ENCODE results near the gene NAA16. TPM values are rescaled to one million over a fixed set of nuclear protein-coding genes. Genes with fewer than 3 reads are reported as not detected.

Gene NAA16
- total RNA-seq, 1 donor from 2014 or later: 51.9 TPM

- H3K27ac Mint-ChIP-seq (ENCODE audit: unreplicated experiment): no peak overlapping the region
- H3K4me3 Mint-ChIP-seq: no peak overlapping the region
- no peak for TF ChIP-seq CTCF (conservative IDR thresholded peaks at IDR 0.05)
- DNase-seq (ENCODE audit: low read depth, low spot score): no peak
- no peaks in the 10 kb centered on the region for H3K36me3 Mint-ChIP-seq (ENCODE audit: low read depth)
- H3K9me3 Mint-ChIP-seq: peaks cover 8% of the 10 kb centered on the region
- no peaks in the 10 kb centered on the region for H3K27me3 Mint-ChIP-seq (ENCODE audit: low read depth)
- no peaks in the 10 kb centered on the region for H3K4me1 Mint-ChIP-seq
These were observed 83.1 kb downstream of the NAA16 start for GRCh38 chr13:41394166-41394565.

GRCh38 chr13:41398494-41399170 is 87.6 kb downstream of the NAA16 start:
- H3K36me3 Mint-ChIP-seq (ENCODE audit: low read depth): no peaks in the 10 kb centered on the region
- H3K9me3 Mint-ChIP-seq: peaks cover 7% of the 10 kb centered on the region
- no peak for DNase-seq (ENCODE audit: low read depth, low spot score)
- H3K27me3 Mint-ChIP-seq (ENCODE audit: low read depth): no peaks in the 10 kb centered on the region
- peak overlapping the region; percentile 50 for H3K4me3 Mint-ChIP-seq
- H3K4me1 Mint-ChIP-seq: no peaks in the 10 kb centered on the region
- H3K27ac Mint-ChIP-seq (ENCODE audit: unreplicated experiment): peak overlapping the region; percentile 76
- no peak for TF ChIP-seq CTCF (conservative IDR thresholded peaks at IDR 0.05)

GRCh38 chr13:41401366-41401765 is 90.3 kb downstream of the NAA16 start:
- Mint-ChIP-seq H3K27me3 (ENCODE audit: low read depth) (no peaks in the 10 kb centered on the region), H3K4me1 (no peaks in the 10 kb centered on the region), H3K4me3 (no peak overlapping the region), H3K36me3 (ENCODE audit: low read depth) (no peaks in the 10 kb centered on the region), H3K27ac (ENCODE audit: unreplicated experiment) (no peak overlapping the region), H3K9me3 (peaks cover 5% of the 10 kb centered on the region)
- no peak for TF ChIP-seq CTCF (conservative IDR thresholded peaks at IDR 0.05)
- DNase-seq (ENCODE audit: low read depth, low spot score): peak; percentile 28

GRCh38 chr13:41402691-41403511 is 91.8 kb downstream of the NAA16 start:
- H3K4me1 Mint-ChIP-seq: no peaks in the 10 kb centered on the region
- no peak for TF ChIP-seq CTCF (conservative IDR thresholded peaks at IDR 0.05)
- H3K4me3 Mint-ChIP-seq: no peak overlapping the region
- no peak overlapping the region for H3K27ac Mint-ChIP-seq (ENCODE audit: unreplicated experiment)
- no peak for DNase-seq (ENCODE audit: low read depth, low spot score)
- H3K36me3 Mint-ChIP-seq (ENCODE audit: low read depth): no peaks in the 10 kb centered on the region
- no peaks in the 10 kb centered on the region for H3K27me3 Mint-ChIP-seq (ENCODE audit: low read depth)
- H3K9me3 Mint-ChIP-seq: peaks cover 3% of the 10 kb centered on the region

GRCh38 chr13:41403983-41404382 is 92.9 kb downstream of the NAA16 start:
- Mint-ChIP-seq H3K4me1 (no peaks in the 10 kb centered on the region), H3K36me3 (ENCODE audit: low read depth) (no peaks in the 10 kb centered on the region), H3K27ac (ENCODE audit: unreplicated experiment) (no peak overlapping the region), H3K27me3 (ENCODE audit: low read depth) (no peaks in the 10 kb centered on the region), H3K9me3 (peaks cover under 1% of the 10 kb centered on the region), H3K4me3 (no peak overlapping the region)
- no peak for TF ChIP-seq CTCF (conservative IDR thresholded peaks at IDR 0.05)
- no peak for DNase-seq (ENCODE audit: low read depth, low spot score)
